ENCODE measurements around the gene KHDC3L. TPM values are rescaled to one million over a fixed set of nuclear protein-coding genes. Genes with fewer than 3 reads are reported as not detected.

Gene KHDC3L
- total RNA-seq, 1 donor, result not detected

DNA sequence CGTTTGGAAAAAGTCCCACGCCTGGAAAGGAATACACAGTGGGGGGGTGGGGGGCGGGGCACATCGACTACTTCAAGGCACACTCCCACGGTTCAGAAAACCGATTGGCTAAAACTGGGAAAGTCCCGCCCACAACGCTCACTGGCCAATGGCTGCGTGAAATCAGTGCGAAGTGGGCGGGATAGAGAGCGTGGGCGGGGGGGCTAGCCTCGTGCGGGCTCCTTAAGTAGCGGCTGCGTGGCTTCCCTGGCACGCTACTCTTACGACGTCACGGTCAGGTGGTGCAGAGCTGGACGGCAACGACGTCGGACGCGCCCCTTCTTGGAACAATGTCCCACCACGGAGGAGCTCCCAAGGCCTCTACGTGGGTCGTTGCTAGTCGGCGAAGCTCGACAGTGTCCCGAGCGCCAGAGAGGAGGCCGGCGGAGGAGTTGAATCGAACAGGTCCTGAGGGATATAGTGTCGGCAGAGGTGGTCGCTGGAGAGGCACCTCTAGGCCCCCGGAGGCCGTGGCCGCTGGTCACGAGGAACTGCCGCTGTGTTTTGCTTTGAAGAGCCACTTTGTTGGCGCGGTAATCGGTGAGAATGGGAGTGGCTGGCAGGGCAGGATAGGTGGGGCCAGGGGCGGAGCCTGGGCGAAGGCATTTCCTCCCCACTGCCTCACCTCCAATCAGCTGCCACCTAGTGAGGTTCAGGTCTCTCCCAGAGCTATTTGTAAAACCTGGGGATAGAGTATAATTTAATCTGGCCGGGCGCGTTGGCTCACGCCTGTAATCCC, 32.3 kb downstream of the KHDC3L start, which contains the start of gene DDX43:
Gene DDX43 (plus strand): TSS at position 252 of the 778 bp plus-strand sequence. CDS start 78 bp downstream, at position 330.
- TF ChIP-seq, protein P1, sequence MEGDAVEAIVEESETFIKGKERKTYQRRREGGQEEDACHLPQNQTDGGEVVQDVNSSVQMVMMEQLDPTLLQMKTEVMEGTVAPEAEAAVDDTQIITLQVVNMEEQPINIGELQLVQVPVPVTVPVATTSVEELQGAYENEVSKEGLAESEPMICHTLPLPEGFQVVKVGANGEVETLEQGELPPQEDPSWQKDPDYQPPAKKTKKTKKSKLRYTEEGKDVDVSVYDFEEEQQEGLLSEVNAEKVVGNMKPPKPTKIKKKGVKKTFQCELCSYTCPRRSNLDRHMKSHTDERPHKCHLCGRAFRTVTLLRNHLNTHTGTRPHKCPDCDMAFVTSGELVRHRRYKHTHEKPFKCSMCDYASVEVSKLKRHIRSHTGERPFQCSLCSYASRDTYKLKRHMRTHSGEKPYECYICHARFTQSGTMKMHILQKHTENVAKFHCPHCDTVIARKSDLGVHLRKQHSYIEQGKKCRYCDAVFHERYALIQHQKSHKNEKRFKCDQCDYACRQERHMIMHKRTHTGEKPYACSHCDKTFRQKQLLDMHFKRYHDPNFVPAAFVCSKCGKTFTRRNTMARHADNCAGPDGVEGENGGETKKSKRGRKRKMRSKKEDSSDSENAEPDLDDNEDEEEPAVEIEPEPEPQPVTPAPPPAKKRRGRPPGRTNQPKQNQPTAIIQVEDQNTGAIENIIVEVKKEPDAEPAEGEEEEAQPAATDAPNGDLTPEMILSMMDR (IDR thresholded peaks at IDR 0.05; ENCODE audit: insufficient read depth, low read length), result no peak
- H3K4me3 ChIP-seq (ENCODE audit: low read depth, low read length), result no peak within 1 kb of the TSS
- peak; percentile 8 for DNase-seq (ENCODE audit: low read depth)

GRCh38 chr6:73395875-73396274, 33.4 kb downstream of the KHDC3L start:
- H3K4me3 ChIP-seq (ENCODE audit: low read depth, low read length), result no peak overlapping the region
- TF ChIP-seq, protein P1 (IDR thresholded peaks at IDR 0.05; ENCODE audit: insufficient read depth, low read length), result no peak
- no peak for DNase-seq (ENCODE audit: low read depth)

- DNase-seq (ENCODE audit: low read depth), result no peak
- H3K4me3 ChIP-seq (ENCODE audit: low read depth, low read length), result no peak overlapping the region
- TF ChIP-seq, protein P1 (IDR thresholded peaks at IDR 0.05; ENCODE audit: insufficient read depth, low read length), result no peak
Measured at GRCh38 chr6:73400656-73401055, 38.2 kb downstream of the KHDC3L start.

- DNase-seq (ENCODE audit: low read depth), result peak; percentile 8
- no peak overlapping the region for H3K4me3 ChIP-seq (ENCODE audit: low read depth, low read length)
- TF ChIP-seq, protein P1 (IDR thresholded peaks at IDR 0.05; ENCODE audit: insufficient read depth, low read length), result no peak
Measured at GRCh38 chr6:73409395-73409794, 46.9 kb downstream of the KHDC3L start.

DNA sequence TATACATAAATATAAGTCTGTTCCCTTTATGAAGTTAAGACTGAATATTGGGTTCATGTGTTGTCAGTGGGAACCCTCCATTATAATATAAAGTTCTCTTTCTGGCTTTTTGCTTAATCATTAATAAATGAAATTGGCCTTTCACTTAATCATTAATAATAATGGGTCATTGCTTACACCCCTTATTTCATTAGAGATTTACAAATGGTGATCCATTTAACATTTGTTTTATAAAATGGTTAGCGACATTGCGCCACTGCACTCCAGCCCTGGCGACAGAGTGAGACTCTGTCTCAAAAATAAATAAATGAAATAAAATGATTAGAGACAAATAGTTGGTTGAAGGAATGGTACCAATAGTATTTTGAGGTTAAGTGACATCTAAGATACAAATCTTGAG, 50.6 kb downstream of the KHDC3L start:
- TF ChIP-seq, protein P1 (IDR thresholded peaks at IDR 0.05; ENCODE audit: insufficient read depth, low read length), result no peak
- no peak overlapping the region for H3K4me3 ChIP-seq (ENCODE audit: low read depth, low read length)
- DNase-seq (ENCODE audit: low read depth), result no peak

Small RNA genes lying within 50 kb of the gene (small RNA-seq; reads per million reads assigned to genes)
- gene RPL39P3, result 1.9 reads per million, percentile 66 among the genes with 10 or more reads in this experiment

Other genes starting within 250 kb of the KHDC3L start
- gene KHDC1L, start 137.2 kb upstream of the KHDC3L start, total RNA-seq (ENCODE audit: low replicate concordance), result not detected in 2 replicates
- gene KHDC1, start 99.5 kb upstream of the KHDC3L start, total RNA-seq (ENCODE audit: low replicate concordance), result 0.16 and 4.5 TPM in 2 replicates
- gene DPPA5, start 8.4 kb upstream of the KHDC3L start, total RNA-seq (ENCODE audit: low replicate concordance), result not detected in 2 replicates
- not detected in 2 replicates for gene OOEP, start 7.2 kb downstream of the KHDC3L start, total RNA-seq (ENCODE audit: low replicate concordance)
- gene DDX43, start 32.2 kb downstream of the KHDC3L start, total RNA-seq (ENCODE audit: low replicate concordance), result 0.99 and 1.6 TPM in 2 replicates
- 5.4 and 7.2 TPM in 2 replicates for gene CGAS, start 89.6 kb downstream of the KHDC3L start, total RNA-seq (ENCODE audit: low replicate concordance)
- 33.5 and 36.9 TPM in 2 replicates for gene MTO1, start 99.1 kb downstream of the KHDC3L start, total RNA-seq (ENCODE audit: low replicate concordance)
- gene EEF1A1, start 158.4 kb downstream of the KHDC3L start, total RNA-seq (ENCODE audit: low replicate concordance), result 16,505 and 21,603 TPM in 2 replicates

All from fibroblast of the aortic adventitia (primary cell).